GM12878 (cell line): ENCODE data around the gene HADHA. TPM values are rescaled to one million over a fixed set of nuclear protein-coding genes. Genes with fewer than 3 reads are reported as not detected.

Experiments used
- ATF7 ChIP-seq: fragments of 450-650 bp; IDR thresholded peaks from 2 replicates; pipeline ENCODE4 v1.6.1; 2016; ENCODE audit warnings: low read depth, mild to moderate bottlenecking
- BHLHE40 ChIP-seq, 2 experiments: fragments of 450-650 bp in 1 of 2; IDR thresholded peaks; 2 replicates each; pipeline ENCODE4 v1.6.1; 2011 to 2017; ENCODE audit warnings: low read depth in 2 of 2, borderline replicate concordance in 1 of 2, improper control_type of control experiment in 1 of 2, low read length in 1 of 2, mild to moderate bottlenecking in 1 of 2
- BRCA1 ChIP-seq: IDR thresholded peaks from 2 replicates; pipeline ENCODE4 v1.6.1; 2011; ENCODE audit warnings: low read depth, low read length, improper control_type of control experiment
- CREM ChIP-seq: IDR thresholded peaks from 2 replicates; pipeline ENCODE4 v1.6.1; 2014; ENCODE audit warnings: antibody characterized with exemption, low read depth
- DPF2 ChIP-seq: fragments of 450-650 bp; IDR thresholded peaks from 2 replicates; pipeline ENCODE4 v1.6.1; 2017; ENCODE audit warnings: mild to moderate bottlenecking
- IKZF1 ChIP-seq: fragments of 450-650 bp; conservative IDR thresholded peaks from 2 replicates; pipeline ENCODE4 v1.6.1; 2017; ENCODE audit warnings: antibody characterized with exemption, mild to moderate bottlenecking
- IRF4 ChIP-seq: IDR thresholded peaks from 2 replicates; pipeline ENCODE4 v1.6.1; 2011; ENCODE audit warnings: low read depth, low read length
- KAT2A ChIP-seq: conservative IDR thresholded peaks from 2 replicates; pipeline ENCODE4 v1.6.1; 2011; ENCODE audit warnings: low read depth, low read length; ENCODE audit not compliant: control insufficient read depth
- MEF2B ChIP-seq: fragments of 450-650 bp; IDR thresholded peaks from 2 replicates; pipeline ENCODE4 v1.6.1; 2018; ENCODE audit warnings: mild to moderate bottlenecking, moderate library complexity; ENCODE audit not compliant: partially characterized antibody, poor library complexity, severe bottlenecking
- MTA2 ChIP-seq: fragments of 450-650 bp; IDR thresholded peaks from 2 replicates; pipeline ENCODE4 v1.6.1; 2016; ENCODE audit warnings: low read depth, mild to moderate bottlenecking, moderate library complexity
- MYB ChIP-seq: fragments of 150-350 bp; IDR thresholded peaks from 2 replicates; pipeline ENCODE4 v1.6.1; 2014; ENCODE audit warnings: mild to moderate bottlenecking, low read depth, low read length, borderline replicate concordance
- NFIC ChIP-seq: IDR thresholded peaks from 2 replicates; pipeline ENCODE4 v1.6.1; 2012; ENCODE audit warnings: low read depth, mild to moderate bottlenecking, inconsistent platforms, low read length, moderate library complexity
- PAX5 ChIP-seq: IDR thresholded peaks from 2 replicates; pipeline ENCODE4 v1.6.1; 2011; ENCODE audit warnings: low read depth, low read length, borderline replicate concordance
- PAX8 ChIP-seq: fragments of 450-650 bp; IDR thresholded peaks from 2 replicates; pipeline ENCODE4 v1.6.1; 2017; ENCODE audit warnings: mild to moderate bottlenecking, moderate library complexity
- RUNX3 ChIP-seq: IDR thresholded peaks from 2 replicates; pipeline ENCODE4 v1.6.1; 2012; ENCODE audit warnings: low read length, inconsistent platforms
- SMC3 ChIP-seq: IDR thresholded peaks from 2 replicates; pipeline ENCODE4 v1.6.1; 2011; ENCODE audit warnings: low read length, improper control_type of control experiment, borderline replicate concordance
- TBL1XR1 ChIP-seq: IDR thresholded peaks from 2 replicates; pipeline ENCODE4 v1.6.1; 2012; ENCODE audit warnings: low read depth, low read length, improper control_type of control experiment
- TCF3 ChIP-seq: IDR thresholded peaks from 2 replicates; pipeline ENCODE4 v1.6.1; 2012; ENCODE audit warnings: low read depth, mild to moderate bottlenecking, low read length, borderline replicate concordance; ENCODE audit not compliant: insufficient read depth
- YBX1 ChIP-seq: fragments of 450-650 bp; IDR thresholded peaks from 2 replicates; pipeline ENCODE4 v1.6.1; 2016; ENCODE audit warnings: antibody characterized with exemption
- ZNF217 ChIP-seq: fragments of 450-650 bp; IDR thresholded peaks from 2 replicates; pipeline ENCODE4 v1.6.1; 2017; ENCODE audit warnings: antibody characterized with exemption, mild to moderate bottlenecking
- polyA plus RNA-seq, 11 experiments: library from polyadenylated mRNA; depleted of rRNA in 4 of 11; unstranded in 6 of 11; stranded (reverse) in 5 of 11; fragments of >200 nt; fragmentation: Nextera tagmentation in 4 of 11; fragmentation: Illumina TruSeq in 1 of 11; extraction: Ambion mirVana in 4 of 11; extraction: Trizol in 1 of 11; gene quantifications; 1 replicate in 1 of 11; 2 replicates in 10 of 11; pipeline versions ENCODE4 v1.2.1 to v1.2.3, GENCODE V29; 2011 to 2016; ENCODE audit warnings: inconsistent platforms in 2 of 11, missing spikeins in 2 of 11, low read depth in 1 of 11
- total RNA-seq, 4 experiments: library from RNA; depleted of rRNA in 3 of 4; stranded (reverse); fragments of >200 nt in 3 of 4; fragmentation: Illumina TruSeq in 1 of 4; extraction: Trizol in 1 of 4; gene quantifications; 2 replicates each; pipeline versions ENCODE4 v1.2.1 to v1.2.3, GENCODE V29; 2013 to 2021
- TF ChIP-seq, protein P1 (sequence below): IDR thresholded peaks from 2 replicates; pipeline ENCODE4 v1.6.1; 2012; ENCODE audit warnings: low read depth, low read length, improper control_type of control experiment
- TF ChIP-seq, protein P2 (sequence below): IDR thresholded peaks from 2 replicates; pipeline ENCODE4 v1.6.1; 2012; ENCODE audit warnings: improper control_type of control experiment, low read depth, low read length; ENCODE audit not compliant: insufficient replicate concordance
- TF ChIP-seq, protein P3 (sequence below): IDR thresholded peaks from 2 replicates; pipeline ENCODE4 v1.6.1; 2011; ENCODE audit warnings: borderline replicate concordance, low read depth, mild to moderate bottlenecking, moderate library complexity, low read length; ENCODE audit not compliant: insufficient read depth, poor library complexity, severe bottlenecking

Gene HADHA
- total and polyA plus RNA-seq, 10 of the 15 experiments (the other 5 are each of a cell fraction or from before 2014, with no cell fraction given), result 109 to 207 (median 165) TPM

DNA sequence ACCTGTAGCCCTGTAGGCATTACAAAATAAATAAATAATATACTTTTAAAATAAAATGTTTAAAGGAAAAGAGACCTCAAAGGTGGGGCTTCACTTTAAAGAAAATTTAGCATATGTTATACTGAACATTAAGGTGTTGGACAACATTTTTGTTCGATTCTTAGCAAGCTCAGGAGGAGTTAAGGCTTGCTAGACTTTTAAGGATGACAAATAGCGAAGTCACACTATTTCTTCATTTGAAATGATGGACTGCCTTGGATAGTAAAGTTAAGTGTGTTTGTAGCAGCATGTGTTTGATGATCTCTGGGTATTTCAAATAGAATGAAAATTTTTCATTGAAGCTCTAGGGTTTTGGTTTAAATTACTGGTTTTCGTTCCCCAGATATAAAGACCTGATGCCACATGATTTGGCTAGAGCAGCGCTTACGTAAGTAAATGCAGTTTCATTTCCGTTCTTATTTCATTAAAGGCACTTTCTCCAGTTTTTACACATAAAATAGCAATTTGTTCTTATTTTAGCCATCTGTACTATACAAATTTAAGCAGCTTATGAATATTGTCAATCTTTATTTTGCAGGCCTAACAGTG is 25.2 kb upstream of the HADHA start (continued):
- TF ChIP-seq TBL1XR1 (peak; percentile 40; the same call in 1 of the 2 replicates), DPF2 (peak; percentile 79), PAX5 (no peak), KAT2A (no peak), BRCA1 (no peak), TCF3 (no peak), IRF4 (no peak), RUNX3 (peak; percentile 58), PAX8 (no peak), MYB (no peak), BHLHE40 (IDR thresholded peaks at IDR 0.05; ENCODE audit: borderline replicate concordance in 1 of 2, low read depth in 2 of 2, low read length in 1 of 2) (peak in 1 of 2 experiments; percentile 56; a peak in 2 of 4 replicates), IKZF1 (0 out of 2 replicates have a peak, but pooled peaks have one; percentile 12), ATF7 (peak; percentile 84), CREM (0 out of 2 replicates have a peak, but pooled peaks have one; percentile 31), YBX1 (no peak), MEF2B (peak; percentile 62), ZNF217 (0 out of 2 replicates have a peak, but pooled peaks have one; percentile 69), SMC3 (no peak), NFIC (0 out of 2 replicates have a peak, but pooled peaks have one; percentile 13), MTA2 (peak; percentile 89)
- TF ChIP-seq, protein P1, sequence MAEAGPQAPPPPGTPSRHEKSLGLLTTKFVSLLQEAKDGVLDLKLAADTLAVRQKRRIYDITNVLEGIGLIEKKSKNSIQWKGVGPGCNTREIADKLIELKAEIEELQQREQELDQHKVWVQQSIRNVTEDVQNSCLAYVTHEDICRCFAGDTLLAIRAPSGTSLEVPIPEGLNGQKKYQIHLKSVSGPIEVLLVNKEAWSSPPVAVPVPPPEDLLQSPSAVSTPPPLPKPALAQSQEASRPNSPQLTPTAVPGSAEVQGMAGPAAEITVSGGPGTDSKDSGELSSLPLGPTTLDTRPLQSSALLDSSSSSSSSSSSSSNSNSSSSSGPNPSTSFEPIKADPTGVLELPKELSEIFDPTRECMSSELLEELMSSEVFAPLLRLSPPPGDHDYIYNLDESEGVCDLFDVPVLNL, result no peak
- TF ChIP-seq, protein P2, sequence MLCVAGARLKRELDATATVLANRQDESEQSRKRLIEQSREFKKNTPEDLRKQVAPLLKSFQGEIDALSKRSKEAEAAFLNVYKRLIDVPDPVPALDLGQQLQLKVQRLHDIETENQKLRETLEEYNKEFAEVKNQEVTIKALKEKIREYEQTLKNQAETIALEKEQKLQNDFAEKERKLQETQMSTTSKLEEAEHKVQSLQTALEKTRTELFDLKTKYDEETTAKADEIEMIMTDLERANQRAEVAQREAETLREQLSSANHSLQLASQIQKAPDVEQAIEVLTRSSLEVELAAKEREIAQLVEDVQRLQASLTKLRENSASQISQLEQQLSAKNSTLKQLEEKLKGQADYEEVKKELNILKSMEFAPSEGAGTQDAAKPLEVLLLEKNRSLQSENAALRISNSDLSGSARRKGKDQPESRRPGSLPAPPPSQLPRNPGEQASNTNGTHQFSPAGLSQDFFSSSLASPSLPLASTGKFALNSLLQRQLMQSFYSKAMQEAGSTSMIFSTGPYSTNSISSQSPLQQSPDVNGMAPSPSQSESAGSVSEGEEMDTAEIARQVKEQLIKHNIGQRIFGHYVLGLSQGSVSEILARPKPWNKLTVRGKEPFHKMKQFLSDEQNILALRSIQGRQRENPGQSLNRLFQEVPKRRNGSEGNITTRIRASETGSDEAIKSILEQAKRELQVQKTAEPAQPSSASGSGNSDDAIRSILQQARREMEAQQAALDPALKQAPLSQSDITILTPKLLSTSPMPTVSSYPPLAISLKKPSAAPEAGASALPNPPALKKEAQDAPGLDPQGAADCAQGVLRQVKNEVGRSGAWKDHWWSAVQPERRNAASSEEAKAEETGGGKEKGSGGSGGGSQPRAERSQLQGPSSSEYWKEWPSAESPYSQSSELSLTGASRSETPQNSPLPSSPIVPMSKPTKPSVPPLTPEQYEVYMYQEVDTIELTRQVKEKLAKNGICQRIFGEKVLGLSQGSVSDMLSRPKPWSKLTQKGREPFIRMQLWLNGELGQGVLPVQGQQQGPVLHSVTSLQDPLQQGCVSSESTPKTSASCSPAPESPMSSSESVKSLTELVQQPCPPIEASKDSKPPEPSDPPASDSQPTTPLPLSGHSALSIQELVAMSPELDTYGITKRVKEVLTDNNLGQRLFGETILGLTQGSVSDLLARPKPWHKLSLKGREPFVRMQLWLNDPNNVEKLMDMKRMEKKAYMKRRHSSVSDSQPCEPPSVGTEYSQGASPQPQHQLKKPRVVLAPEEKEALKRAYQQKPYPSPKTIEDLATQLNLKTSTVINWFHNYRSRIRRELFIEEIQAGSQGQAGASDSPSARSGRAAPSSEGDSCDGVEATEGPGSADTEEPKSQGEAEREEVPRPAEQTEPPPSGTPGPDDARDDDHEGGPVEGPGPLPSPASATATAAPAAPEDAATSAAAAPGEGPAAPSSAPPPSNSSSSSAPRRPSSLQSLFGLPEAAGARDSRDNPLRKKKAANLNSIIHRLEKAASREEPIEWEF, result no peak
- TF ChIP-seq, protein P3, sequence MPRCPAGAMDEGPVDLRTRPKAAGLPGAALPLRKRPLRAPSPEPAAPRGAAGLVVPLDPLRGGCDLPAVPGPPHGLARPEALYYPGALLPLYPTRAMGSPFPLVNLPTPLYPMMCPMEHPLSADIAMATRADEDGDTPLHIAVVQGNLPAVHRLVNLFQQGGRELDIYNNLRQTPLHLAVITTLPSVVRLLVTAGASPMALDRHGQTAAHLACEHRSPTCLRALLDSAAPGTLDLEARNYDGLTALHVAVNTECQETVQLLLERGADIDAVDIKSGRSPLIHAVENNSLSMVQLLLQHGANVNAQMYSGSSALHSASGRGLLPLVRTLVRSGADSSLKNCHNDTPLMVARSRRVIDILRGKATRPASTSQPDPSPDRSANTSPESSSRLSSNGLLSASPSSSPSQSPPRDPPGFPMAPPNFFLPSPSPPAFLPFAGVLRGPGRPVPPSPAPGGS, result no peak
